ENCODE measurements around the gene ATP8B3. TPM values are rescaled to one million over a fixed set of nuclear protein-coding genes. Genes with fewer than 3 reads are reported as not detected.

Gene ATP8B3
- total and polyA plus RNA-seq, 2 of the 13 experiments (the other 11 are each of a cell fraction or from before 2014, with no cell fraction given): 2.6 to 5.9 TPM

GRCh38 chr19:1861599-1862031, 49.5 kb upstream of the ATP8B3 start:
- no peaks in the 10 kb centered on the region; a peak in 1 of 5 replicates for H3K27me3 ChIP-seq (ENCODE audit: control insufficient read depth in 1 of 2, insufficient read depth in 2 of 2, low read length in 2 of 2)
- H3K27ac ChIP-seq (ENCODE audit: extremely low read length, insufficient read depth, low read length): peak overlapping the region; percentile 80
- no peak for FAIRE-seq
- no peaks in the 10 kb centered on the region for H3K9me3 ChIP-seq (ENCODE audit: low read length)
- TF ChIP-seq PATZ1 (CRISPR knock-in tag; IDR thresholded peaks at IDR 0.05) (peak; percentile 36; the same call in 1 of the 2 replicates), YY1 (IDR thresholded peaks at IDR 0.05; ENCODE audit: insufficient read depth, insufficient replicate concordance, low read depth, low read length) (no peak), NFYB (CRISPR knock-in tag; IDR thresholded peaks at IDR 0.05) (no peak), RXRB (CRISPR knock-in tag; IDR thresholded peaks at IDR 0.05; ENCODE audit: borderline replicate concordance) (no peak), ASH2L (IDR thresholded peaks at IDR 0.05; ENCODE audit: insufficient read length, low read depth, low read length) (peak; percentile 26), SALL1 (CRISPR knock-in tag; IDR thresholded peaks at IDR 0.05) (peak; percentile 12; the same call in 1 of the 2 replicates), BATF2 (CRISPR knock-in tag; IDR thresholded peaks at IDR 0.05) (0 out of 2 replicates have a peak, but pooled peaks have one; percentile 3), RBM39 (IDR thresholded peaks at IDR 0.05; ENCODE audit: low read depth, low read length, poor library complexity, severe bottlenecking) (peak; percentile 10), ZBTB2 (CRISPR knock-in tag; IDR thresholded peaks at IDR 0.05; ENCODE audit: low read depth) (no peak), ZNF775 (CRISPR knock-in tag; IDR thresholded peaks at IDR 0.05; ENCODE audit: borderline replicate concordance) (no peak), SAP130 (CRISPR knock-in tag; IDR thresholded peaks at IDR 0.05; ENCODE audit: low read depth) (peak; percentile 9; the same call in 1 of the 2 replicates), ZNF605 (CRISPR knock-in tag; IDR thresholded peaks at IDR 0.05) (0 out of 2 replicates have a peak, but pooled peaks have one; percentile 44), PHF8 (CRISPR knock-in tag; IDR thresholded peaks at IDR 0.05) (0 out of 2 replicates have a peak, but pooled peaks have one; percentile 24), ZNF772 (CRISPR knock-in tag; IDR thresholded peaks at IDR 0.05) (no peak), MAX (IDR thresholded peaks at IDR 0.05) (peak; percentile 44; the same call in 1 of the 2 replicates), SP2 (CRISPR knock-in tag; IDR thresholded peaks at IDR 0.05) (0 out of 2 replicates have a peak, but pooled peaks have one; percentile 28), ATF7-NPFF (CRISPR knock-in tag; IDR thresholded peaks at IDR 0.05; ENCODE audit: low read depth) (no peak), SP4 (CRISPR knock-in tag; IDR thresholded peaks at IDR 0.05) (peak; percentile 53; the same call in 1 of the 2 replicates)
- TF ChIP-seq, protein P1, sequence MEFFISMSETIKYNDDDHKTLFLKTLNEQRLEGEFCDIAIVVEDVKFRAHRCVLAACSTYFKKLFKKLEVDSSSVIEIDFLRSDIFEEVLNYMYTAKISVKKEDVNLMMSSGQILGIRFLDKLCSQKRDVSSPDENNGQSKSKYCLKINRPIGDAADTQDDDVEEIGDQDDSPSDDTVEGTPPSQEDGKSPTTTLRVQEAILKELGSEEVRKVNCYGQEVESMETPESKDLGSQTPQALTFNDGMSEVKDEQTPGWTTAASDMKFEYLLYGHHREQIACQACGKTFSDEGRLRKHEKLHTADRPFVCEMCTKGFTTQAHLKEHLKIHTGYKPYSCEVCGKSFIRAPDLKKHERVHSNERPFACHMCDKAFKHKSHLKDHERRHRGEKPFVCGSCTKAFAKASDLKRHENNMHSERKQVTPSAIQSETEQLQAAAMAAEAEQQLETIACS (CRISPR knock-in tag; IDR thresholded peaks at IDR 0.05): 0 out of 2 replicates have a peak, but pooled peaks have one; percentile 9
- POLR2A ChIA-PET: no interaction called here
- H3K36me3 ChIP-seq (replicated peaks in 1 of 2; ENCODE audit: control insufficient read depth in 1 of 2, insufficient read depth in 2 of 2, low read length in 2 of 2): no peaks in the 10 kb centered on the region
- intact Hi-C loops (cut with micrococcal nuclease; ENCODE audit: unreplicated experiment) (no loop called here), in situ Hi-C loops (cut with HindIII; ENCODE audit: extremely low pct_ligation_motif_present, low pct_unique_long_range_greater_than_20kb) (no loop called here)
- H3K79me2 ChIP-seq (ENCODE audit: insufficient read depth, low read length): peaks cover 51% of the 10 kb centered on the region
- DNase-seq (ENCODE audit: low spot score): no peak
- H4K20me1 ChIP-seq (ENCODE audit: insufficient read depth, low read length): peaks cover 37% of the 10 kb centered on the region
- no peak overlapping the region for H2AFZ ChIP-seq (ENCODE audit: low read length)
- H3K4me2 ChIP-seq (ENCODE audit: low read depth, low read length): peak overlapping the region; percentile 81
- peak overlapping the region; percentile 89 to 95 (median 91) for H3K4me3 ChIP-seq (replicated peaks in 1 of 3; ENCODE audit: insufficient read depth in 1 of 3, low read depth in 2 of 3, low read length in 3 of 3)
- CTCF ChIA-PET (ENCODE audit: low intra/inter-chr PET ratio, low total read pairs): no interaction called here
- peak overlapping the region; percentile 84 for H3K9ac ChIP-seq (ENCODE audit: insufficient read depth, low read depth, low read length)
- H3K4me1 ChIP-seq (ENCODE audit: insufficient read depth, low read length): peaks cover 60% of the 10 kb centered on the region
- WGBS (ENCODE audit: low lambda C conversion rate): 0% methylated on average over 9 of the region's 23 CpGs
- no TSS peak for BruUV-seq (replicated peaks)
- ATAC-seq: no peak
